ENCODE results near the gene SCP2.
A peak's percentile ranks its signal among the peaks of the same experiment; 100 is the strongest.

SCP2 gene

DNA sequence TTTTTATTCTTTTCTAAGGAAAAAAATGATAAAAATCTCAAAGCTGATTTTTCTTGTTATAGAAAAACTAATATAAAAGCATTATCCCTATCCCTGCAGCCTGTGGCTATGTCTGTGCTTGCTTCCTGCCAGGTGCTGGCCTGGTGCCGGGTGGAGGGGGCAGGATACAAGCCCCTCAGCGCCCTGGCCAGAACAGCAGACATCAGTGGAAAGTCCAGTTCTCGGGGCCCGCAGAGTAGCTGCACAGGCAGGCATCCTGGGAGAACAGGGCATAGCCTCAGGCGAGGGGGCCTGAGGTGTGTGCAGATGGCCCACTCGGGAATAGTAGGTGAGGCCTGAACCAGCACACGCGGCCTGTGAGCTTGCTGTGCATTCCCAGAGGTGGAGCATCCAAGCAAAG lies 158.3 kb downstream of the SCP2 start:
- Histone ChIP-seq H3K4me3 (ENCODE audit: low read length) (no peak overlapping the region), H3K9me3 (ENCODE audit: control insufficient read depth, low read length) (no peaks in the 10 kb centered on the region), H3K27me3 (replicated peaks; ENCODE audit: control insufficient read depth, insufficient read depth, low read length) (no peaks in the 10 kb centered on the region), H3K4me1 (ENCODE audit: control insufficient read depth, insufficient read depth, low read length) (peaks cover 17% of the 10 kb centered on the region), H3K9ac (ENCODE audit: low read length) (no peak overlapping the region), H3K36me3 (ENCODE audit: control insufficient read depth, insufficient read depth, low read length, severe bottlenecking) (peaks cover 57% of the 10 kb centered on the region)
- DNase-seq (ENCODE audit: low read depth): no peak

DNA sequence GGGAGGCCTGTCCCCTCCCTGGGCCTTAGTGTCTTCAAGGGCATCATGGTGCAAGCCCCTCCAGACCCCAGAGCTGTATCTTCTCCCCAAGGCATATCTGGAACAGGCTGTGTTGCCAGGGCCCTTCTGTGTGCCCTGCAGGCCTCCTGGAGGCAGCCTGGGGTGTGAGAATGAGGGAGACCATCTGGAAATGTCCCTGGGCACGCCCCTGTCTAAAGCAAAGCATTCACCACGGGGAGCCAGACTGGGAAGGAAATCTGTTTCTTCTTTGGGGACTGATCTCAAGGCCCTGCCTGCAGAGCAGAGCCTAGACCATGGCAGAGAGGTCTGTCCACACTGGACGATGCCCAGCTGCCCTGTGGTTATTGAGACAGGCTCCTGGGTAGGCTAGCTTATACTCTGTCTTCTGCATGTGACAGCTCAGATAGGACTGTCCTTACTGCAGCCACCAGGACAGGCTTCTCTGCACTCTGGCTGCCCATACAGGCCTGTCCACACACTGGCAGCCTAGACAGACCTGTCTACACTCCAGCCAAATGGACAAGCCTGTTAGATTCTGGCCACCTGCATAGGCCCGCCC lies 159.5 kb downstream of the SCP2 start:
- H3K9me3 ChIP-seq (ENCODE audit: control insufficient read depth, low read length): no peaks in the 10 kb centered on the region
- no peaks in the 10 kb centered on the region for H3K27me3 ChIP-seq (replicated peaks; ENCODE audit: control insufficient read depth, insufficient read depth, low read length)
- peaks cover 29% of the 10 kb centered on the region for H3K4me1 ChIP-seq (ENCODE audit: control insufficient read depth, insufficient read depth, low read length)
- no peak overlapping the region for H3K4me3 ChIP-seq (ENCODE audit: low read length)
- H3K36me3 ChIP-seq (ENCODE audit: control insufficient read depth, insufficient read depth, low read length, severe bottlenecking): peaks cover 46% of the 10 kb centered on the region
- no peak overlapping the region for H3K9ac ChIP-seq (ENCODE audit: low read length)
- peak; percentile 9 for DNase-seq (ENCODE audit: low read depth)

- Histone ChIP-seq H3K4me3 (ENCODE audit: low read length) (no peak overlapping the region), H3K27me3 (replicated peaks; ENCODE audit: control insufficient read depth, insufficient read depth, low read length) (no peaks in the 10 kb centered on the region), H3K4me1 (ENCODE audit: control insufficient read depth, insufficient read depth, low read length) (peaks cover 31% of the 10 kb centered on the region), H3K9me3 (ENCODE audit: control insufficient read depth, low read length) (no peaks in the 10 kb centered on the region), H3K36me3 (ENCODE audit: control insufficient read depth, insufficient read depth, low read length, severe bottlenecking) (peaks cover 35% of the 10 kb centered on the region), H3K9ac (ENCODE audit: low read length) (no peak overlapping the region)
- DNase-seq (ENCODE audit: low read depth): no peak
These were observed 160.5 kb downstream of the SCP2 start for GRCh38 chr1:53087332-53088285.

DNA sequence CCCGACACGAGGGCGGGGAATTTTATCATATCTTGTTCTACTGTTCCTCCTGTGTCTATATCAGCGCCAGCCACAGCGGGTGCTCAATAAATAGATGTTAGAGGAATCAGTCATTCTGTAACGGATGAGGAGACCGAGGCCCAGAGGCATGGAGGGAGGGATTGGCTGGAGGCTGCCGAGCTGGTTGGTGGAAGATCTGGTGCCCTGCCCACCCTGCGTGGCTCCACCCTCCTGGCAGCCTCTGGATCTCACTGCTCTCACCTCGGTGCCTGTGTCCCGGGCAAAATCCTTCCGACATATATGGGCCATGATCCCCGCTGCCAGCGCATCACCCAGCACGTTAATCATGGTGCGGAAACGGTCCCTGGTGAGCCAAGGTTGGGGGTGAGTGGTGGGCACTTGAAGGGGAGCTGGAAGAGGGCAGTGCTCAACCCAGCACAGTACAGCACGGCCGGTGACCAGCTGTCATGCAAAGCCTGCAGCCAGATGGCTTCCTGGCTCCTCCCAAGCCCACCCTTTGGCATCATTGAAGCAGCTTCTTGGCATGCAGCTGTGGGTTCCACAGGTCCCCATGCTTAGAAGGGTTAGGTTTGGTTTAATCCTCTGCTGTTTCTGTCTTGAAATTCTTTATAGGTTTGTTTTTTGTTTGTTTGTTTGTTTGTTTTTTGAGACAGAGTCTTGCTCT lies 161.7 kb downstream of the SCP2 start:
- peaks cover 31% of the 10 kb centered on the region for H3K4me1 ChIP-seq (ENCODE audit: control insufficient read depth, insufficient read depth, low read length)
- H3K9me3 ChIP-seq (ENCODE audit: control insufficient read depth, low read length): no peaks in the 10 kb centered on the region
- H3K27me3 ChIP-seq (replicated peaks; ENCODE audit: control insufficient read depth, insufficient read depth, low read length): no peaks in the 10 kb centered on the region
- H3K36me3 ChIP-seq (ENCODE audit: control insufficient read depth, insufficient read depth, low read length, severe bottlenecking): peaks cover 26% of the 10 kb centered on the region
- peak overlapping the region; percentile 37 for H3K9ac ChIP-seq (ENCODE audit: low read length)
- DNase-seq (ENCODE audit: low read depth): no peak
- H3K4me3 ChIP-seq (ENCODE audit: low read length): no peak overlapping the region

GRCh38 chr1:53089478-53090226 lies 162.6 kb downstream of the SCP2 start:
- Histone ChIP-seq H3K27me3 (replicated peaks; ENCODE audit: control insufficient read depth, insufficient read depth, low read length) (no peaks in the 10 kb centered on the region), H3K9me3 (ENCODE audit: control insufficient read depth, low read length) (no peaks in the 10 kb centered on the region), H3K4me3 (ENCODE audit: low read length) (no peak overlapping the region), H3K9ac (ENCODE audit: low read length) (peak overlapping the region; percentile 35), H3K4me1 (ENCODE audit: control insufficient read depth, insufficient read depth, low read length) (peaks cover 31% of the 10 kb centered on the region), H3K36me3 (ENCODE audit: control insufficient read depth, insufficient read depth, low read length, severe bottlenecking) (peaks cover 17% of the 10 kb centered on the region)
- peak; percentile 52 for DNase-seq (ENCODE audit: low read depth)

DNA sequence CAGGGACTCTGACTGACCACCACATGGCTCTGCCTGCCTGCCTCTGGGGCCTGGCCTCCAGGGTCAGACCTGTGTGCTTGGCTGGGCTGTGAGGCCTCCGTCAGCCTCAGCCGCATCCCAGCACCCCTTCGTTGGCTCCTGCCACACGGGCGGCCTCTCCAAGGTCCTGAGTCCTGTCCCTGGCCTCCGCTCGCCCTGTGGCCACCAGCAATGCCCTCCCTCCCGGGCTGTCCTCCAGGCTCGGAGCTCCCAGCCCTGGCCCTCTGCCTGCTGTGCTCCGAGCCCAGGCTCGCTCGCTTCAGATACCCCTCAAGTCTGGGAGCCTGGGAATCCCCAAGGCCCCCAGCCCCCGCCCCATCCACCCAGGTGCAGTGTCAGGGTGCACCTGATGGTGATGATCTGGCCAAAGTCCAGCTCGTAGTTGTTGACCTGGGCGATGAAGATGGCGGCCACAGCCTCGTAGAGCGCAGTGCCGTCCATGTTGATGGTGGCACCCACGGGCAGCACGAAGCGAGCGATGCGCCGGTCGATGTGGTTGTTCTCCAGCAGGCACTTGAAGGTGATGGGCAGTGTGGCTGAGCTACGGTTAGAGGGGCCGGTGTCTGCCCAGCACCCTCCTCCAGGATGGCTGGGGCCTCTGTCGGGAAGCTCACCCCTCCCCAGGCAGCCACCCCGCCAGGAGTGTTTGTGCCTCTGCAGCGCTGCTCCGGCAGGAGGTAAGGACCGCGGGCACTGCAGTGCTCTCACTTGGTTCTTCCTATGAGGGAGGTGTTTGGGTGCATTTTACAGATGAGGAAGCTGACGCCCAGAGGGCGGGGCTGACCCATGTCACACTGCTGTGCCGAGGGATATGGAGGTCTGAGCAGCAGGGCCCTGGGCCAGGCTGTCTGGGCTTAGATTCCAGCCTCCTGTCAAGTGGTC lies 163.4 kb downstream of the SCP2 start:
- no peak for DNase-seq (ENCODE audit: low read depth)

GRCh38 chr1:53091841-53092645 lies 165.0 kb downstream of the SCP2 start:
- Histone ChIP-seq H3K36me3 (ENCODE audit: control insufficient read depth, insufficient read depth, low read length, severe bottlenecking) (peaks cover under 1% of the 10 kb centered on the region), H3K27me3 (replicated peaks; ENCODE audit: control insufficient read depth, insufficient read depth, low read length) (no peaks in the 10 kb centered on the region), H3K4me3 (ENCODE audit: low read length) (no peak overlapping the region), H3K4me1 (ENCODE audit: control insufficient read depth, insufficient read depth, low read length) (peaks cover 31% of the 10 kb centered on the region), H3K9me3 (ENCODE audit: control insufficient read depth, low read length) (no peaks in the 10 kb centered on the region), H3K9ac (ENCODE audit: low read length) (no peak overlapping the region)
- DNase-seq (ENCODE audit: low read depth): no peak

More for the DNA sequence above, 163.4 kb downstream of the SCP2 start:
- H3K4me3 ChIP-seq (ENCODE audit: low read length): peak overlapping the region; percentile 11
- H3K4me1 ChIP-seq (ENCODE audit: control insufficient read depth, insufficient read depth, low read length): peaks cover 31% of the 10 kb centered on the region
- H3K9me3 ChIP-seq (ENCODE audit: control insufficient read depth, low read length): no peaks in the 10 kb centered on the region
- H3K36me3 ChIP-seq (ENCODE audit: control insufficient read depth, insufficient read depth, low read length, severe bottlenecking): peaks cover 12% of the 10 kb centered on the region
- H3K9ac ChIP-seq (ENCODE audit: low read length): peak overlapping the region; percentile 35
- H3K27me3 ChIP-seq (replicated peaks; ENCODE audit: control insufficient read depth, insufficient read depth, low read length): no peaks in the 10 kb centered on the region

GRCh38 chr1:53092659-53093450 lies 165.8 kb downstream of the SCP2 start:
- Histone ChIP-seq H3K4me1 (ENCODE audit: control insufficient read depth, insufficient read depth, low read length) (peaks cover 31% of the 10 kb centered on the region), H3K36me3 (ENCODE audit: control insufficient read depth, insufficient read depth, low read length, severe bottlenecking) (no peaks in the 10 kb centered on the region), H3K9ac (ENCODE audit: low read length) (no peak overlapping the region), H3K9me3 (ENCODE audit: control insufficient read depth, low read length) (no peaks in the 10 kb centered on the region), H3K27me3 (replicated peaks; ENCODE audit: control insufficient read depth, insufficient read depth, low read length) (no peaks in the 10 kb centered on the region), H3K4me3 (ENCODE audit: low read length) (no peak overlapping the region)
- no peak for DNase-seq (ENCODE audit: low read depth)

DNA sequence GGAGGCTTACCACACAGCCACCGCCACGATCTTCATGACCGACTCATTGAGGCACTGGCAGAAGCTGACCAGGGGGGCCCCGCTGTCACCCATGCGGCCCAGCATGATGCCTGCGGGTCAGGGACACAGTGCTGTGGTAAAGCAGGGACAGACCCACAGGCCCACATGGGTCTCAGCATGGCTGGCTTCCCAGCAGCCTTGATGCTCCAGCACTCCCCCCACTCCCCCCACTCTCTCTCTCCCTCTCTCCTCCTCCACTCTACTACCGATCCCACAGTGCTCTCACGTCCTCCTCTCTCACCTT lies 166.3 kb downstream of the SCP2 start:
- Histone ChIP-seq H3K4me1 (ENCODE audit: control insufficient read depth, insufficient read depth, low read length) (peaks cover 31% of the 10 kb centered on the region), H3K4me3 (ENCODE audit: low read length) (no peak overlapping the region), H3K9ac (ENCODE audit: low read length) (no peak overlapping the region), H3K9me3 (ENCODE audit: control insufficient read depth, low read length) (no peaks in the 10 kb centered on the region), H3K27me3 (replicated peaks; ENCODE audit: control insufficient read depth, insufficient read depth, low read length) (no peaks in the 10 kb centered on the region), H3K36me3 (ENCODE audit: control insufficient read depth, insufficient read depth, low read length, severe bottlenecking) (no peaks in the 10 kb centered on the region)
- no peak for DNase-seq (ENCODE audit: low read depth)

Data from adipocyte (in vitro differentiated cells).